Neural progenitor cell (in vitro differentiated cells): ENCODE results near the gene PCDHB6.

Experiments used
- EZH2 ChIP-seq: fragments of 200-600 bp; sonication (generic); IDR thresholded peaks from 2 replicates; pipeline ENCODE4 v1.6.1; 2017; ENCODE audit warnings: antibody characterized with exemption, mild to moderate bottlenecking, moderate library complexity
- EZH2phosphoT487 ChIP-seq: fragments of 200-600 bp; sonication (generic); IDR thresholded peaks from 2 replicates; pipeline ENCODE4 v1.6.1; 2017; ENCODE audit warnings: antibody characterized with exemption
- TF ChIP-seq, protein P1 (sequence below): fragments of 200-600 bp; sonication (generic); IDR thresholded peaks from 2 replicates; pipeline ENCODE4 v1.5.1; 2017; ENCODE audit warnings: antibody characterized with exemption, mild to moderate bottlenecking

- TF ChIP-seq EZH2 (no peak), EZH2phosphoT487 (no peak)
- TF ChIP-seq, protein P1, sequence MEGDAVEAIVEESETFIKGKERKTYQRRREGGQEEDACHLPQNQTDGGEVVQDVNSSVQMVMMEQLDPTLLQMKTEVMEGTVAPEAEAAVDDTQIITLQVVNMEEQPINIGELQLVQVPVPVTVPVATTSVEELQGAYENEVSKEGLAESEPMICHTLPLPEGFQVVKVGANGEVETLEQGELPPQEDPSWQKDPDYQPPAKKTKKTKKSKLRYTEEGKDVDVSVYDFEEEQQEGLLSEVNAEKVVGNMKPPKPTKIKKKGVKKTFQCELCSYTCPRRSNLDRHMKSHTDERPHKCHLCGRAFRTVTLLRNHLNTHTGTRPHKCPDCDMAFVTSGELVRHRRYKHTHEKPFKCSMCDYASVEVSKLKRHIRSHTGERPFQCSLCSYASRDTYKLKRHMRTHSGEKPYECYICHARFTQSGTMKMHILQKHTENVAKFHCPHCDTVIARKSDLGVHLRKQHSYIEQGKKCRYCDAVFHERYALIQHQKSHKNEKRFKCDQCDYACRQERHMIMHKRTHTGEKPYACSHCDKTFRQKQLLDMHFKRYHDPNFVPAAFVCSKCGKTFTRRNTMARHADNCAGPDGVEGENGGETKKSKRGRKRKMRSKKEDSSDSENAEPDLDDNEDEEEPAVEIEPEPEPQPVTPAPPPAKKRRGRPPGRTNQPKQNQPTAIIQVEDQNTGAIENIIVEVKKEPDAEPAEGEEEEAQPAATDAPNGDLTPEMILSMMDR: peak; percentile 72
Measured at GRCh38 chr5:141182248-141182647, 32.4 kb downstream of the PCDHB6 start, which contains the start of gene PCDHB16.
